Measurements from ENCODE around the gene GPR137B.
"Not testable (repeated sequence)": the region's sequence is repeated elsewhere in the genome, so short reads cannot be mapped to it uniquely, and the experiment has no call there.

Gene GPR137B

GRCh38 chr1:236159704-236160539 lies 17.6 kb downstream of the GPR137B start:
- no peak for DNase-seq (ENCODE audit: low read depth in 2 of 2, low spot score in 1 of 2)

- DNase-seq (ENCODE audit: low read depth in 2 of 2, low spot score in 1 of 2), result no peak
These were observed 18.3 kb downstream of the GPR137B start for GRCh38 chr1:236160540-236161127.

- no peak for DNase-seq (ENCODE audit: low read depth in 2 of 2, low spot score in 1 of 2)
These were observed 18.9 kb downstream of the GPR137B start for GRCh38 chr1:236161230-236161629.

GRCh38 chr1:236161755-236162154 lies 19.4 kb downstream of the GPR137B start:
- not testable (repeated sequence) for DNase-seq (ENCODE audit: low read depth in 2 of 2, low spot score in 1 of 2)

GRCh38 chr1:236163463-236164153 lies 21.3 kb downstream of the GPR137B start:
- no peak for DNase-seq (ENCODE audit: low read depth in 2 of 2, low spot score in 1 of 2)

GRCh38 chr1:236164273-236164672 lies 21.9 kb downstream of the GPR137B start:
- no peak for DNase-seq (ENCODE audit: low read depth in 2 of 2, low spot score in 1 of 2)

- no peak for DNase-seq (ENCODE audit: low read depth in 2 of 2, low spot score in 1 of 2)
These were observed 23.1 kb downstream of the GPR137B start for GRCh38 chr1:236165238-236165981.

- no peak for DNase-seq (ENCODE audit: low read depth in 2 of 2, low spot score in 1 of 2)
These were observed 23.7 kb downstream of the GPR137B start for GRCh38 chr1:236166041-236166440.

GRCh38 chr1:236167154-236167553 lies 24.8 kb downstream of the GPR137B start:
- DNase-seq (ENCODE audit: low read depth in 2 of 2, low spot score in 1 of 2), result no peak

- DNase-seq (ENCODE audit: low read depth in 2 of 2, low spot score in 1 of 2), result no peak
These were observed 25.2 kb downstream of the GPR137B start for GRCh38 chr1:236167578-236167977.

GRCh38 chr1:236168716-236169429 lies 26.5 kb downstream of the GPR137B start:
- DNase-seq (ENCODE audit: low read depth in 2 of 2, low spot score in 1 of 2), result no peak

- DNase-seq (ENCODE audit: low read depth in 2 of 2, low spot score in 1 of 2), result no peak
These were observed 29.8 kb downstream of the GPR137B start for GRCh38 chr1:236172041-236172579.

- no peak for DNase-seq (ENCODE audit: low read depth in 2 of 2, low spot score in 1 of 2)
These were observed 30.9 kb downstream of the GPR137B start for GRCh38 chr1:236173174-236173767.

- no peak for DNase-seq (ENCODE audit: low read depth in 2 of 2, low spot score in 1 of 2)
These were observed 33.5 kb downstream of the GPR137B start for GRCh38 chr1:236175642-236176336.

GRCh38 chr1:236176337-236177336 lies 34.3 kb downstream of the GPR137B start:
- no peak for DNase-seq (ENCODE audit: low read depth in 2 of 2, low spot score in 1 of 2)

- no peak for DNase-seq (ENCODE audit: low read depth in 2 of 2, low spot score in 1 of 2)
These were observed 37.3 kb downstream of the GPR137B start for GRCh38 chr1:236179634-236180033.

GRCh38 chr1:236181059-236181458 lies 38.7 kb downstream of the GPR137B start:
- DNase-seq (ENCODE audit: low read depth in 2 of 2, low spot score in 1 of 2), result no peak

GRCh38 chr1:236185687-236186086 lies 43.3 kb downstream of the GPR137B start:
- DNase-seq (ENCODE audit: low read depth in 2 of 2, low spot score in 1 of 2), result no peak

Data from stimulated activated CD8-positive, alpha-beta memory T cell treated with anti-CD3 and anti-CD28 coated beads, Interleukin-4, amount 100 ng/mL, for 4 hours (primary cell).